Measurements from ENCODE around the gene ABCD3.

GRCh38 chr1:94413311-94413710, 4.9 kb upstream of the ABCD3 start:
- TF ChIP-seq CTCF (IDR thresholded peaks at IDR 0.05) (no peak), POLR2A (IDR thresholded peaks at IDR 0.05) (no peak)

Data from right lobe of liver (tissue), 4 donors.